Kidney (tissue), 14 donors: Measurements from ENCODE around the gene RGS9. TPM values are rescaled to one million over a fixed set of nuclear protein-coding genes. Genes with fewer than 3 reads are reported as not detected.
"Not testable (repeated sequence)": the region's sequence is repeated elsewhere in the genome, so short reads cannot be mapped to it uniquely, and the experiment has no call there.

Experiments
- DNase-seq, 5 donors: peaks; one replicate each; pipeline ENCODE4 v3.0.0-alpha.2; 2013 to 2020
- FAIRE-seq: peaks from 2 replicates; lab custom pipeline; 2012; peaks lifted over from hg19 to GRCh38; lab: Jason Lieb, UNC
- H3K27ac ChIP-seq, 2 donors: one replicate each; pipeline ENCODE4 v1.7.0; 2013; ENCODE audit warnings: low read depth in 2 of 2, low read length in 2 of 2, inconsistent platforms in 1 of 2
- H3K27me3 ChIP-seq: one replicate; pipeline ENCODE4 v1.7.1; 2013; ENCODE audit warnings: low read length, inconsistent platforms; ENCODE audit not compliant: control insufficient read depth, insufficient read depth
- H3K36me3 ChIP-seq, 3 donors: one replicate each; pipeline versions ENCODE4 v1.7.0 to v1.7.1; 2013; ENCODE audit warnings: low read length in 3 of 3, control low read depth in 1 of 3, inconsistent platforms in 1 of 3; ENCODE audit not compliant: insufficient read depth in 3 of 3, control insufficient read depth in 2 of 3
- H3K4me1 ChIP-seq, 3 donors: one replicate each; pipeline versions ENCODE4 v1.7.0 to v1.7.1; 2013; ENCODE audit warnings: low read length in 3 of 3, inconsistent platforms in 1 of 3, low read depth in 1 of 3; ENCODE audit not compliant: control insufficient read depth in 2 of 3, insufficient read depth in 2 of 3
- H3K4me3 ChIP-seq, 3 donors: one replicate each; pipeline versions ENCODE4 v1.7.0 to v1.8.1; 2013; ENCODE audit warnings: low read length in 3 of 3, control low read depth in 1 of 3, inconsistent platforms in 1 of 3
- H3K9ac ChIP-seq, 3 donors: one replicate each; pipeline versions ENCODE4 v1.7.0 to v1.7.1; 2013; ENCODE audit warnings: low read length in 3 of 3, control low read depth in 1 of 3, inconsistent platforms in 1 of 3
- H3K9me3 ChIP-seq, 3 donors: one replicate each; pipeline versions ENCODE4 v1.7.0 to v1.7.1; 2013; ENCODE audit warnings: low read length in 3 of 3, control low read depth in 1 of 3, inconsistent platforms in 1 of 3; ENCODE audit not compliant: control insufficient read depth in 2 of 3, insufficient read depth in 1 of 3
- intact Hi-C: fragments of 100-400 bp; cut with DNase I; formaldehyde crosslinking; loops from one replicate; pipeline ENCODE4 v1.11.1; 2022
- polyA plus RNA-seq: library from polyadenylated mRNA; stranded (reverse); fragments of 350-450 nt; fragmentation: Illumina TruSeq; extraction: RNeasy Lipid Tissue Mini Kit (QIAGEN cat#74804); gene quantifications from one replicate; pipeline ENCODE4 v1.2.3, GENCODE V29; 2014; ENCODE audit warnings: low read depth, low replicate concordance; ENCODE audit not compliant: insufficient read depth
- total RNA-seq: library from RNA; stranded (reverse); fragmentation: NEBNext Ultra II Directional; extraction: Animal tissue kit (Norgen Biotek cat#: 25700); gene quantifications from one replicate; pipeline ENCODE4 v1.2.1, GENCODE V29; 2021
- TF ChIP-seq, protein P1 (sequence below): IDR thresholded peaks from 3 replicates; pipeline ENCODE4 v1.5.1; 2012; ENCODE audit warnings: mild to moderate bottlenecking, moderate library complexity, borderline replicate concordance; ENCODE audit not compliant: insufficient read depth; ENCODE audit errors: extremely low read depth
- donor health status: control.
- donor health status: control.
- donor health status: control.
- donor health status: control.
- donor health status: control.
- donor health status: DM: yes; HTN: yes; CAD: no.
- donor health status: Normal renal cell carcinoma (clear cell type).

Gene RGS9
- total and polyA plus RNA-seq, 2 donors from 2014 or later: 4.2 to 7.2 TPM

DNA sequence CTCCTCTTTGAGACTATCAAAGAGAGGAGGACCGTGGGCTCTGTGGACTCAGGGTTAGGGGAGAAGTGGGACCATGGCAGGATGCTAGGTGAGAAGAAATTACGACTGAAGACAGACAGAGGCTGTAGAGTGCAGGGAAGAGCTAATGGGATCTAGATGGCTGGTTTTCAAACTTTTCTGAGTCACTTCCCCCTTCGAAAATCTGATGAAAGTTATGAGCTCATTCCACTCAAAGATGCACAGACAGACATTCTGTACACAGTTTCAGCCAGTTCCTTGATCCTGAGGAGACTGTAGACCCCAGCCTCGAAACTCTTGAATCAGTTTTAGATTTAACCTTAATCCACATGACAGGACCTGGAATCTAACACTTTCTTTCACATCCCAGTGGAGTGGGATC lies 40.7 kb downstream of the RGS9 start:
- Histone ChIP-seq H3K4me3 (no peak overlapping the region), H3K36me3 (no peaks in the 10 kb centered on the region), H3K27me3 (no peaks in the 10 kb centered on the region), H3K9ac (no peak overlapping the region), H3K9me3 (peaks cover 0 to 2% (median 0%) of the 10 kb centered on the region in 3 donors), H3K27ac (no peak overlapping the region), H3K4me1 (peaks cover 0 to 14% (median 5%) of the 10 kb centered on the region in 3 donors)
- DNase-seq (no peak), FAIRE-seq (no peak)
- intact Hi-C loops: no loop called here
- TF ChIP-seq, protein P1, sequence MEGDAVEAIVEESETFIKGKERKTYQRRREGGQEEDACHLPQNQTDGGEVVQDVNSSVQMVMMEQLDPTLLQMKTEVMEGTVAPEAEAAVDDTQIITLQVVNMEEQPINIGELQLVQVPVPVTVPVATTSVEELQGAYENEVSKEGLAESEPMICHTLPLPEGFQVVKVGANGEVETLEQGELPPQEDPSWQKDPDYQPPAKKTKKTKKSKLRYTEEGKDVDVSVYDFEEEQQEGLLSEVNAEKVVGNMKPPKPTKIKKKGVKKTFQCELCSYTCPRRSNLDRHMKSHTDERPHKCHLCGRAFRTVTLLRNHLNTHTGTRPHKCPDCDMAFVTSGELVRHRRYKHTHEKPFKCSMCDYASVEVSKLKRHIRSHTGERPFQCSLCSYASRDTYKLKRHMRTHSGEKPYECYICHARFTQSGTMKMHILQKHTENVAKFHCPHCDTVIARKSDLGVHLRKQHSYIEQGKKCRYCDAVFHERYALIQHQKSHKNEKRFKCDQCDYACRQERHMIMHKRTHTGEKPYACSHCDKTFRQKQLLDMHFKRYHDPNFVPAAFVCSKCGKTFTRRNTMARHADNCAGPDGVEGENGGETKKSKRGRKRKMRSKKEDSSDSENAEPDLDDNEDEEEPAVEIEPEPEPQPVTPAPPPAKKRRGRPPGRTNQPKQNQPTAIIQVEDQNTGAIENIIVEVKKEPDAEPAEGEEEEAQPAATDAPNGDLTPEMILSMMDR: no peak

DNA sequence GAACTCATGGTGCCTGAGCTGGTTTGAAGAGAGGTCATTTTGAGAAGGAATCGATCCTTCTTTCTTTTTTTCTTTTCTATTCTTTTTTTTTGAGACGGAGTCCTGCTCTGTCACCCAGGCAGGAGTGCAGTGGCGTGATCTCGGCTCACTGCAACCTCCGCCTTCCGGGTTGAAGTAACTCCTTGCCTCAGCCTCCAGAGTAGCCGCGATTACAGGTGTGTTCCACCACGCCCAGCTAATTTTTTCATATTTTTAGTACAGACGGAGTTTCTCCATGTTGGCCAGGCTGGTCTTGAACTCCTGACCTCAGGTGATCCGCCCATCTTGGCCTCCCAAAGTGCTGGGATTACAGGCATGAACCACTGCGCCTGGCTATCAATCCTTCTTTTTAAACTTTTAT lies 43.1 kb downstream of the RGS9 start:
- H3K4me1 ChIP-seq: peaks cover 0 to 14% (median 5%) of the 10 kb centered on the region in 3 donors
- H3K4me3 ChIP-seq, H3K27ac ChIP-seq, FAIRE-seq, H3K9ac ChIP-seq, H3K27me3 ChIP-seq, H3K36me3 ChIP-seq, DNase-seq, H3K9me3 ChIP-seq, intact Hi-C loops: not testable (repeated sequence)

DNA sequence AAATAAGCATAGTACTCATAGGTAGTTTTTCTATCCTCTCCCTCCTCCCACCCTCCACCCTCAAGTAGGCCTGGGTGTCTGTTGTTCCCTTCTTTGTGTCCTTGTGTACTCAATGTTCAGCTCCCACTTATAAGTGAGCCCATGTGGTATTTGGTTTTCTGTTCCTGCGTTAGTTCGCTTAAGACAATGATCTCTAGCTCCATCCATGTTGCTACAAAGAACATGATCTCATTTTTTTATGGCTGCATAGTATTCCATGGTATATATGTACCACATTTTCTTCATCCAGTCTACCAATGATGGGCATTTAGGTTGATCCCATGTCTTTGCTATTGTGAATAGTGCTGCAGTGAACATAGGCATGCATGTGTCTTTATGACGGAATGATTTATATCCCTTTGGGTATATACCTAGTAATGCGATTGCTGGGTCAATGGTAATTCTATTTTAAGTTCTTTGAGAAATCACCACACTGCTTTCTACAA lies 43.6 kb downstream of the RGS9 start:
- H3K36me3 ChIP-seq, H3K9ac ChIP-seq, FAIRE-seq, DNase-seq, H3K27me3 ChIP-seq, H3K9me3 ChIP-seq, H3K27ac ChIP-seq, intact Hi-C loops, H3K4me3 ChIP-seq: not testable (repeated sequence)
- H3K4me1 ChIP-seq: peaks cover 0 to 14% (median 5%) of the 10 kb centered on the region in 3 donors

DNA sequence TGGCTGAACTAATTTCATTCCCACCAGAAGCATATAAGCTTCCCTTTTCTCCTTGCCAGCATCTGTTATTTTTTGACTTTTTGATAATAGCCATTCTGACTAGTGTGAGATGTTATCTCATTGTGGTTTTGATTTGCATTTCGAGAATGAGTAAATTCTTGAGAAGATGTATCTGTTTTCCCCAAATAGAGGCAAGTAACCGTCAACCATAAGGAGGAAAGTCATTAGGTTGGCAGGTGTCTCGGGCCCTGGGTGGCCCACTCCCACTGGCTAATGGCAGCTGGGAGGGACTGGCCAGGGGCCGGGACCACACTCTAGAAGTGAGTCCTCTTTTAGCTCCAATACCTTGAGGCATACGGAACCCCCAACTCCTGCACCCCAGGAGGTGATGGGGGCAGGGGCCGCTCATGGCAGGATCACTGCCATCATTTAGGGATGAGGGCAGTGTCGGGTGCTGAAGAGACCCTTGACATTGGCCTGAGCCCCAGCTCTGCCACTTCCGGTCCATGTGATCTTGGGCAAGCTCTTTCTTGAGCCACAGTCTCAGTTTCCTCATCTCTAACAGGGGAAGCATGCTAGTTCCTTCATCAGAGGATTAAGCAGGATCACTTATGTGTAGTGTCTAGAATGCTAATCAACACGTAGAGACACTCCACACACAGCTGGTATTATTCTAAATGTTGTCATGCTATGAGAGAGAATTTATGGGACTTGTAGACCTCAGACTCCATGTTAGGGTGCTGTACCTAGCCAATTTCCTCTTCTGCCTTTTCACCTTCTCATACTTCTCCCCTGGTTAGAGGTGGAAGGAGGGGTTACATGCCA lies 44.3 kb downstream of the RGS9 start:
- TF ChIP-seq, protein P1: no peak
- no peak overlapping the region for H3K9ac ChIP-seq
- no peak for DNase-seq
- H3K4me1 ChIP-seq: peaks cover 0 to 14% (median 5%) of the 10 kb centered on the region in 3 donors
- FAIRE-seq: no peak
- intact Hi-C loops: no loop called here
- no peak overlapping the region for H3K27ac ChIP-seq
- no peaks in the 10 kb centered on the region for H3K27me3 ChIP-seq
- no peak overlapping the region for H3K4me3 ChIP-seq
- no peaks in the 10 kb centered on the region for H3K9me3 ChIP-seq
- H3K36me3 ChIP-seq: no peaks in the 10 kb centered on the region
